GOT3 (cell line): ENCODE data around the gene SLC9C1.
"Not testable (repeated sequence)": the region's sequence is repeated elsewhere in the genome, so short reads cannot be mapped to it uniquely, and the experiment has no call there.

Experiments used
- DNase-seq: peaks from one replicate; lab custom pipeline; 2025; ENCODE audit warnings: mixed read lengths; lab: John Stamatoyannopoulos, UW

Gene SLC9C1

DNA sequence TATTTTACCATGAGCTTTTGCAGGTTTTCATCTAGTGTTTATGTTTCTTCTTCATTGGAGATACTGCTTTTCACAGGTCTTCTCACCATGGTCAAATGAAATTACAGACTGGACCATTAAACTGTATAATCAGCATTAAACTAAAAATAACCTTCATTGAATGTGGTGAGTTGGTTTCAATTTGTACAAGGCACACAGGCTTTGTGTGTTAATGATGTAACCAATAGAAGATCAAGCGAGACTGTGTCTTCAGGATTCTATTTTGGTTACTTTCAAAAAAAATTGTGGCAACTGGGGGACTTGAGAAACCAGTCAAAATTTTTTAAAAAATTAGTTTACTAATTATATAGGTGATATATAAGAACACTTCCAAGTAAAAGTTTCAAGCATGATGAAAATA is 106.7 kb downstream of the SLC9C1 start:
- no peak for DNase-seq

DNA sequence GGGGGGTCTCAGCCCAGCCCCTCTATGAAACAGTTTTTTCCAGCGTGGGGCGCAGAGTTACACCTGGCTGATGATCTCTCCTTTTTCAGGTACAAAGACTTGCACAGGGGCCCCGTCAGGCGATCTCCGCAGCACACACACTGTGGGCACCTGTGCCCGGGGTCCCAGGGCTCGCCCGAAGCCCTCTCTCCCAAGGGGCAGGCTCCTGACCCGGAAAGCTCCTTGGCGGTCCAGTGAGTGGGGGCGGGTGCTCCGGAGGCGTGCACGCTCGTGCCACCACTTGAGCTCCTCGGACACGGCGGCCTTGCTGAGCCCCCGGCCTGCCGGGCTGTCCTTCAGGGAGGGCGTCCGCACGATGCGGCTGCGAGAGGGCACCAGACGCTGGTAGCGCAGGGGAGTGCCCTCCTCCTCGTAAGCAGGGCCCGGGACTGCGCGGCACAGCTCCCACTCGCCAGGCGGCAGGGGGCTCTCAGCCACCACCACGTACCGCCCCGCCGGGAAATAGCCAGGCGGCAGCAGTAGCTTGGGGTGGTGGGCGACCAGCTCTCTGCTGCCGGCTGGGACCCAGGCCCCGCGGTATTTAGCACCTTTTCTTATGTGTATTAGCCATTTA is 108.5 kb downstream of the SLC9C1 start:
- not testable (repeated sequence) for DNase-seq

DNA sequence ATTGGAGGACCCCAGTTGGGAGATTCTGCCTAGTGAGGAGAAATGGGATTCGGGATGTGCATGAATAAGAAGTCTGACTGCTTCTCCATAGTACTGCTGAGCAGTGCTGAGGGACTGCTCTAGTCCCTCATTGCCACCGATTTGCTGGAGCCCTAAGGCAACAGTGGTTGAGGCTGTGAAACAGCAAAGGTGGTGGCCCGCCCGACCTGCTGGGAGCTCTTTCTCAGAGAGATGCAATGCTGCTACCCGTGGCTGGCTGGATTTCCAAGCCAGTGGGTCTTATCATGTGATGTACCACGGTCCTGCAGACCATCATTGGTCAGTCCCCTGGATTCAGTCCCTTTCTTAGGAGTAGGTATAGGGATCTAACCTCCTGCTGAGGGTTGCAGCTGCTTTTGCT is 118.4 kb downstream of the SLC9C1 start:
- DNase-seq, result no peak

DNA sequence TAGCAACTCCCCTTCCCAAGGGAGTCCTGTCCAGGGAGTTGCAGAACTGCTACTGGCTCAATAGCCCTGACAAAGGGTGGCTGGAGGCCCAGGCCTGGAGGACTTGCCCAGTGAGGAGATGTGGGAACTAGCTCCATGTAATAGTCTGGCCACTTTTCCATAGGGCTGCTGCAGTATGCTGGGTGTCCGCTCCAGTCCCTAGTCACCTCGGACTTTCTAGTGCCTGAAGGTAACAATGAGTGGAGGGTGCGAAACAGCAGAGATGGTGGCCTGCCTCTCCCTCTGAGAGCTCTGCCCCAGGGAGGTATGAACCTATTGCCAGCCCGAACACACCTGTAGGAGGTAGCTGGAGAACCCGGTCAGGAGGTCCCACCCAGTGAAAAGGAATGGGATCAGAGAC is 119.0 kb downstream of the SLC9C1 start:
- no peak for DNase-seq

DNA sequence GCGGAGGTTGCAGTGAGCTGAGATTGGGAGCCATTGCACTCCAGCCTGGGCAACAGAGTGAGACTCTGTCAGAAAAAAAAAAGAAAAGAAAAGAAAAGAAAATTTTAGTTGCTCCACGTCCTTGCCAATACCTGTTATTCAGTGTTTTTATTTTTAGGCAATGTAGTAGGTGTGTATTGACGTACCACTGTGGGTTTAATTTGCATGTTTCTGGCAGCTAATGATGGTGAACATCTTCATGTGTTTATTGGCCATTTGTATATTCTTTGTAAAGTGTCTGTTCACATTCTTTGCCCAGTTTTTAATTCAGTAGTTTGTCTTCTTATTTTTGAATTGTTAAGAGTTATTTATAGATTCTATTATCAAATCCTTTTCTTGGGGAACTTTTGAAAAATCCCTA is 122.9 kb downstream of the SLC9C1 start:
- no peak for DNase-seq

DNA sequence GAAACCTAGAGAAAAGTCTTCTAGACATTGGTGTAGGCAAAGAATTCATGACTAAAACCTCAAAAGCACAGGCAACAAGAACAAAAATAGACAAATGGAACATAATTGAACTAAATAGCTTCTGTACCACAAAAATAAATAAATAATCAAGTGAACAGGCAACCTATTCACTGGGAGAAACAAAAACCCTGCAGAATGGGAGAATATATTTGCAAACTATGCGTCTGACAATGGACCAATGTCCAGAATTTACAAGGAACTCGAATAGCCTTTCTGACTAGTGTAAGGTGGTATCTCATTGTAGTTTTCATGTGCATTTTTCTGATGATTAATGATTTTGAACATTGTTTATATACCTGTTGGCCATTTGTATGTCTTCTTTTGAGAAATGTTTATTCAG is 124.0 kb downstream of the SLC9C1 start:
- DNase-seq, result no peak

DNA sequence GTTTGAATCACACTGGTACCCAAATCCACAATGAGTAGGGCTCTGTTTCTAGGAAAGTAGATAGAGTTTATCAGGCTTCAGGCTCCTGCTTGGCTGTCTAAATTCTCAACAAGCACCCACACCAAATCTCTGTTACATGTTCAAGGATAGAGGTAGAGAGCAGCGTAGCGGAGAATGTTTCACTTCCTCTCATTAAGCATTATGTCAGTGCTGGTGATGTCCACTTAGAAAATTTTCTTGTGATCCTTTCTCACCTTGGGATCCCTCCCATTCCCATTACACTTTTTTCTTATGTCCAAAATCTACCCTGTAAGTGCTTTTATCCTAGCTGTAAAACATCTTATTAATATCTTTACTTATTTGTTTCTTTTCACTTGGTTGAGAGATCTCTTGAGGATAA is 126.3 kb downstream of the SLC9C1 start:
- DNase-seq, result no peak

DNA sequence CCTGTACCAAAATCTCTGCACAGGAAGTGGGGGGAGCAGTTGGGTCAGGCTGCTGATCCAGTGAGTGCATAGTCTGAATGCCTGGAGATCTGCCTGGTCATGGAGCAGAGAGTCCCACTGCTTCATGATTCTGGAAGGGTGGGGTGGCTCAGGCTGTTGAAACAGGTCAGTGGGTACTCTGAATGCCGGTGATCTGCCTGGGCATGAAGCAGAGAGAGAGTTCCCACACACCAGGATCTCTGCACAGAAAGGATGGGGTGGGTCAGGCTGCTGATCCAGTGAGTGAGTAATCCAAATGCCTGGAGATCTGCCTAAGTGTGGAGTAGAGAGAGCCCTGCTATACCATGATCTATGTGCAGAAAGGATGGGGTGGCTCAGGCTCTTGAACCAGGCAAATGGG is 144.9 kb downstream of the SLC9C1 start:
- no peak for DNase-seq

DNA sequence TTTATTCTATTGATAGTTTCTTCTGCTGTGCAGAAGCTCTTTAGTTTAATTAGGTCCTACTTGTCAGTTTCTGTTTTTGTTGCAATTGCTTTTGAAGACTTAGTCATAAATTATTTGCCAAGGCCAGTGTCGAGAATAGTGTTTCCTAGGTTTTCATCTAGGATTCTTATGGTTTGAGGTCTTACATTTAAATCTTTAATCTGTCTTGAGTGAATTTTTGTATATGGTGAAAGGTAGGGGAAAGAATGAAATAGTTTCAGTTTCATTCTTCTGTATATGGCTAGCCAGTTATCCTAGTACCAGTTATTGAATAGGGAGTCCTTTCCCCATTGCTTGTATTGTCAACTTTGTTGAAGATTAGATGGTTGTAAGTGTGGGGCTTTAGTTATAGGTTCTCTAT is 150.3 kb downstream of the SLC9C1 start:
- DNase-seq, result no peak

DNA sequence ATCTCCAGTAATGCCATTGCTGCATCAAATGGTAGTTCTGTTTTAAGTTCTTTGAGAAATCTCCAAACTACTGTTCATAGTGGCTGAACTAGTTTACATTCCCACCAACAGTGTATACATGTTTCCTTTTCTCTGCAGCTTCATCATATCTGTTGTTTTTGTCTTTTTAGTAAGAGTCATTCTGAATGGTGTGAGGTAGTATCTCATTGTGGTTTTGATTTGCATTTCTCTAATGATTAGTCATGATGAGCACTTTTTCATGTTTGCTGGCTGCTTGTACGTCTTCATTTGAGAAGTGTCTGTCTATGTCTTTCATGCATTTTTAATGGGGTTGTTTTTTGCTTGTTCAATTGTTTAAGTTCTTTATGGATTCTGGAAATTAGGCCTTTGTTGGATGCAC is 150.8 kb downstream of the SLC9C1 start:
- DNase-seq, result no peak

DNA sequence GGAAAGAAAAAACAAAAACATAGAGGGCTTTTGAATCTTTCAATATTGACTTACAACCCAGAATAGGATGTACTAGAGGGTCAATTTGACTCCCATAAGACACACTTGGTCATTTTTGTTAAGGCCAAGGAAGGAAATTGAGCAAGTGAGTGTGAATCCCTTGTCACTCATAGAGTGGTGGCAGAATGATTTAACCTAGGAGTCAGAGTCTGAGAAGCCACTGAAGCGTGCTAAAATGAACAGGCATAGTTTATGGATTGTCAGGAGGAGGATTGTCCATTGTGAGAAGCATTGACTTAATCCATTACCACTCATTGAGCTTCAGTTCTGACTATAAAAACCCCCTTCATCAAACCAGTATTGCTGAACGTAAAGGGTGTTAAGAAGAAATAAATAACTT is 152.7 kb downstream of the SLC9C1 start:
- no peak for DNase-seq

DNA sequence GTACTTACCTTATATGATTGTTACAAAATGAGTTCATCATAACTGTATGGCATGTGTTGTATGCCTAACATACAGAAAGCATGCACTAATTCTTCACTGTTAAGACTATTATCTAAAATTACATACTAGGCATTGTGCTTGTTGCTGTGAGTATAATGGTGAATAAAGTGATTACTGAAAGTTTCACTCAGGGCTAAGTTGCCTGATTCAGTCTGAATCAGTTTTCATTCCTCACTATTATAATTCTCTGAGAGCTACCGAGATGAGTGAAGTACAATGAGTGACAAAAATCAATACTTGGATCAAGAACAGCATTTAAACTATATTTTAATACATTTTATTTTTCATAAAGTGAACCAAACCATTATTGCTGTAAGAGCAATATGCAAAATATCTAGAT is 153.4 kb downstream of the SLC9C1 start:
- no peak for DNase-seq

DNA sequence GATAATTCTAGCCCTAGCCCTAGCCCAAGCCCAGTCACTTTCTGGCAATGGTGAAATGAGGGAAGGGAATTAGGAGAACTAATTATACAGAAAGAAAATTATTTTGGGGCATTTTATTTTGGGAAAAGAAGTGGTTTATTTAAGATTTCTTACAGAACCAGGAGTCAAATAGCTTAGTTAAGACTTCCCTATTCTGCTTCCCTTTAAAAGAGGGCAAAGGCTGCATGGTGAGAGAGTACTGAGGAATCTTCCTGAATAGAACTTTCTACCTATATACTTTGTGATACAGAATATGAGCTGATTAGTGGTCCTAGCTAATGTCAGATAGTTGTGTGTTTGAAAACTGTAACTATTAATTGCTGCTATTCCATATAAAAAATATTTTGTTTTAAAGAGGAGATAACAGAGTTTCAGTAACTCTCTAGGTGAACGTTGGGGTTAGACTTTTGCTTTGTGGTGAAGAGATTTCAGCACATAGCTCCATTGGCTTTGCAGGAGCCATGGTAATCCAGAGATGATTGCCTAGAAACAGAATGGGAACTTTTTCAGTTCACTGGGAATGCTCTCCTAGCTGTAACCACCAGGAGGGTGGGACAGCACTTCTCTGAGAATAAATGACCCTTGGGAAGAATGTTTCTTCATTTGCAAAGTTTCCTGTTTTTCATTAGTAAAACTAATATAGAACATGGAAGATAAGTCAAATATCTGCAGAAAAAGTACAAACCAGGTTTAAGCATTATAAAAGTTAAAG is 155.6 kb downstream of the SLC9C1 start:
- DNase-seq, result no peak

DNA sequence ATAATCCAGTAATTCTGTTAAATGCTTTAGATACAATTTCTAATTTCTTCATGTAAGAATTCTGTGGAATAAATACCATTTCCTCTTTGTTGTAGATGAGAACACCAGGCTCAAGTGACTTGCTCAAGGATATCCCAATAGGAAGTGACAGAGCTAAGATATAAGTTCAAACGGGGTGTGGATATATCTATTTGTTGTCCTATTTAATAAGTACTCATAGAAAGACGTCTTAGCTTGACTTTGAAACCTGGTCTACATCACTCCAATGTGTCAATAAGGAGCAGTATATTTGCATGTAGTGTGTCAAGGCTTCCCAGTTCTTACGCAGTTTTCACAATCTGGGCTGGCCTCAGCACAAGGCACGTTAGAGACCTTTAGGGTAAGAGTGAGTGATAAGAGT is 156.2 kb downstream of the SLC9C1 start:
- no peak for DNase-seq

DNA sequence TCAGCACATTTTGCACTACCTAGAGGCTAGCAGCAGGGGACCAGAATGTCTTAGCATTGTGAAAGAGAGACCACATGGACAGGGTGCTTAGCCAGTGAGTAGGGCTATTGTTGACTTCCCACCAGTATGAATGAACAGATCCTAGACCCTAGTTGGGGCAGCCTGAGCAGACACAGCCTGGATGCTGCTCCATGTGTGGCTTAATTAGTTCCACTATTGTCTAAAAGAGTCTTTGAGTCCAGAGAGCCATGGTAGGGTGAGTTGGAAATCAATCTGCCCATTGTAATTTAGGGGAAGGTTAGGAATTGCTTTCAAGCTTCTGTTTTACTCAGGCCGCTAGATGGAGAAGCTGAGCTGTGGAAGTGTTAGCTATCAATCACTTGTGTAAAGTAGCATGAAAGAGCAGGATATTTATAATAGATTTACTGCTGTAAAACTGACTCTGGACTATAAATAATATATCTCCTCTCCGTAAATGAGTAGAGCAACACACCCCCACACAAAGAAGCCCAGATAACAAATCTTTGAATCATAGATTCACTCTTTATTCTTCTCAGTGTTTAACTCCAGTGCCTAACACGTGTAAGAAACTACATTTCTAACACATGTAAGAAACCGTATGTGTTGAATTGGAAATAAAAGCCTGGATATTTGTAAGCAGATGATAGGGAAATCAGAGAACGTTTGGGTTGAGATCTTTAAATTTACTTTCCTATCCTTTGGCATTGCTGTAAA is 156.9 kb downstream of the SLC9C1 start:
- DNase-seq, result no peak

DNA sequence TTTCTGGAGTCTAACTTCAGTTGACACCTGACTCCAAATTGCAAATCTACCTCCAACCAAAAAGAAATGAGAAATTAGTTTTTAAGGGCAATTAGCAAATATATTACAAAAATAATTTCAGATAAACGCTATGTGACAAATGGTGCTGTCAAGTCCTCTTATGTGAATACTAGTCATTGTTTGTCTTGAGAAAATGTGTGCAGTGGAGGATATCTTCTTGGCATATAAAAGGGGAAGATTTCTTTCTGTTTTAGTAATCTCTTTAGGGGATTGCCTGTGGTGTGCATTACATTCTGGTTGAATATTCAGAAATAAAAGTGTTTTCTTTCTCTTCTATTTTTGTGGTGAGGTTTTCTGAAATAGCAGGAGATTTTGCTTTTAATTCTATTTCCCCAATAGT is 158.0 kb downstream of the SLC9C1 start:
- no peak for DNase-seq

DNA sequence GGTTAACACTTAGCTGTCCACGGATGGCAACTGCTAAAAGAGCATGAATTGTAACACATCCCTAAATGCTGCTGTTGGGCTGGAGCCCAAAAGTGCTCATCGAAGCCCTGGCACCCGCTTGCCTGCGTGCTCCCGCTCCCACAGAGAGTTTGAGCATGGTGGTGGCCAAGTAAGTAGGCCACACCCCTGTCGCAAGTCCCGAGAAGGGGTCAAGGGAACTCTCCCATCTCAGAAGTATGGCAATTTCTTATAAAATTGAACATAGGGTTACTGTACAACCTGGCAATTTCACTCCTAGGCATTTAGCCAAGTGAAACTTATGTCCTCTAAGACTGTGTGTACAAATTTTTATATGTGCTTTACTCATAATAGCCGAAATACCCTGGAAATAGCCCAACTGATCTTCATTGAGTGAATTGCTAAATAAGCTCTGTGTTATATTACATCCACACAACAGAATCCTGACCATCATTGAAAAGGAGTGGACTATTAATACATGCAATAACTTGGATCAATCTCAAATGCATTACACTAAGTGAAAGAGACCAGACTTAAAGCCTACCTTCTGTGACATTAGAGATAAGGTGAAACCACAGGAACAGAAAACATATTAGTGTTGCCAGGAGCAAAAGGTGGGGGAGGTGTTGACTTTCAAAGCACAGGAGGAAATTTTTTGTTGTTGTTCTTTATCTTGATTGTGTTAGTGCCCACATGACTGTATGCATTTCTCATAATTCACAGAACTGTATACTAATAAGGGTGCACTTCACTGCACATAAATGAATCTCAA is 159.5 kb downstream of the SLC9C1 start:
- no peak for DNase-seq

DNA sequence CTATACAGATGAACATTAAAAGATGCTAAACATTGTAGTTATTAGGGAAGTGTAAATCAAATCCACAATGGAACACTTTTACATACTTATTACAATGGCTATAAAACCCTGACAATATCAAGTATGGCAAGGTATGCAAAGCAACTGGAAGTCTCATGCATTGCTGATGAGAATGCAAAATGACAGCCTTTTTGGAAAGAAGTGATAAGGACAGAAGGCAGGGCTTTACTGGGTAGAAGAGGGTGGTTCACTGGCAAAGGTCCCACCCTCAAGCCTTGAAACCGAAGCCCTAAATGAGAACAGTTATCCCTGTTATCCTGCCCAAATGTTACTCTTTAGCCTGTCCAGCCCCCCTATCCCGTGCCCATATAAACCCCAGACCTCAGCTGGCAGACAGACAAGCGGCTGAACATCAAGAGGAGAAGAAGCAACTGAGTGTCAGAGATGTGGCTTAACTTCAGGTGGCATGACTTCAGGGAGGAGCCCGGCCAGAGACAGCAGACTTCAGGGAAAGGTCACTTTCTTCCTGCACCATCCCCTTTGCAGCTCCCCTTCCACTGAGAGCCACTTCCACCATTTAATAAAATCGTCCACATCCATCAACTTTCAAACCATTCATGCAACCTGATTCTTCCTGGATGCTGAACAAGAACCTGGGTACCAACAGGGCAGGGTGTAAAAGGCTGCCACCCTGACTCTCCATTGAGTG is 160.2 kb downstream of the SLC9C1 start:
- DNase-seq, result no peak

DNA sequence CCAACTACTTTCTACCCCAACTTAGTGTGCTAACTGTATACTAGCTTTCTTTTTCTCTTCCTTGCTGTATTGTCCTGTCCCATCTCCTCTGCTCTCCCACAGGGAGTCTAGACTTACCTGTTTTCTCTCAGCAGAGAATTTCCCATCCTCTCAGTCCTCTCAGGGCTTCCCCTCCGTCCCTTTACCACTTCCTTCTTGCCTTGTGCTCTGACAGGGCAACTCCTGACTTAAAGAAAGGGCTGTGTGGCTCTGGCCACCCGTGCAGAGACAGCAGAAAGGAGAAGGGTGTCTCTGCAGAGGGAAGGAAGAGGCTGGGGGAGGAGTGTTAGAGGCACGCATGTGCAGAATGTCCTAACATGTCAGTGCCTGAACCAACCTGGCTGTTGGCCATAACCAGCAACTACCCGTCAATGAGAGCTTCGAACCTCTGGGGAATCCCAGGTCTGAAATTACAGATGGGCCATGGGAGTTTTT is 161.0 kb downstream of the SLC9C1 start, which contains the start of gene GCSAM:
GCSAM (minus strand) TSS at position 274 of the 474 bp plus-strand sequence; CDS start at position 146, 128 bp downstream.
- no peak for DNase-seq

DNA sequence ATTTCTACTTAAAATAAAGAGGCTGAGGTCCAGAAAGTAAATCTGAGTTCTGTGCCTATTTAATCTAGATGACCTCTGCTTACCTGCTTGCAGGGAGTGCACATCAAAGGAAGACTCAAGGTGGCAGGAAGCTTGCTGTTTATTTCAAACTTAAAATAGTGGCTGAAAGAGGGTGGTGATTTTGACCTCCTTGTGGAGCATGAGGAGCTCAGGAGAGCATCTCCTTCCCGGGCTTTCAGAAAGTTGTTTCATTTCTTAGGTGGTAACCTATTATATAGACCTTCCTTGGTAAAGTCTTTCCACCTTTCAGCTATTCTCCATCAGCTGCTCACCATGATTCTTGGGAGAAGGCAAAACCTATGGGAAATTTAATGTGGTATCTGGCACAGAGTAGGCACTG is 161.5 kb downstream of the SLC9C1 start:
- DNase-seq, result no peak

DNA sequence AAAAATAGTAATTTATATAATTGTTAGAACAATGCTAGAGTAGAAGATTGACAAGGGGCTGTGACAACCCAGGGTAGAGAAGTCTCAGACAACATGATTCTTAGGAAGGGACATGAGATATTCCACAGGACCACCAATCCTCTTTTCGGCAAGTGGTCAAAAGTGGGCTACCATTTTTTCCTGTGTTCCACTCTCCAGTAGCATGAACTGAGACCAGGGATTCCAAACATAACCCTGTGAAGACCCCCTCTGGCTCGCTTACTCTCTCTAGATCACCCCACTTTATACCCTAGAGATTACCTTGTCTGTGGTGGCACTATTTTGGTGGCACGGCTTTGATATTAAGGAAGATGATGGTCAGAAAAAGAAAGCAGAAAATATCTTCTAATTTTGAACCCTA is 161.9 kb downstream of the SLC9C1 start:
- no peak for DNase-seq

DNA sequence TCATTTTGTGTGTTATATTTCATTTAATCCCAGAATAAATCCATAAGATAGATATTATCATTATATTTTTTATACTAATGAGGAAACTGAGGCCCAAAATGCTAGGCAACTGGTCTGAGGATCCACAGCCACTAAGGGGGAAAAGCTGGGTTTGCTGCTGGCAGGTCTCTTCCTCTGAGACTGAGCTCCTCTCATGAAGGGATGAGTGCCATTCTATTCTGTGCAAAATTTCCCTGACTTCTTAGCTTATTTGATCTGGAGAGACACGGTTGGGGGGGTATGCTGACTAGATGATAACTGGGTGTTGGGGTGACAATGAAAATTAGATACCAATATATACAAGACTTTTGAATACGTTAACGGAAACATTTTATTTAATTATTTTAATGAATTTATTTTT is 162.9 kb downstream of the SLC9C1 start:
- DNase-seq, result no peak
